ENCODE data around the gene YARS1. TPM values are rescaled to one million over a fixed set of nuclear protein-coding genes. Genes with fewer than 3 reads are reported as not detected.

YARS1 gene
- 65.9 and 134 TPM in 2 replicates for total RNA-seq

GRCh38 chr1:32817159-32817814 is at the start of gene YARS1, which contains the start of gene S100PBP:
YARS1 (minus strand) TSS chr1:32817358; CDS start chr1:32817244, 114 bp downstream.
S100PBP (plus strand) TSS chr1:32817653; CDS start chr1:32826100, 8,447 bp downstream.

Other genes with a start within 250 kb of the YARS1 start
- 29.1 and 35.1 TPM in 2 replicates for gene ZBTB8OS, start 166.8 kb downstream of the YARS1 start, total RNA-seq
- gene RBBP4, start 166.2 kb downstream of the YARS1 start, total RNA-seq: 83.0 and 139 TPM in 2 replicates
- 2.4 and 5.2 TPM in 2 replicates for gene SYNC, start 114.6 kb downstream of the YARS1 start, total RNA-seq
- gene S100PBP, start 295 bp upstream of the YARS1 start, total RNA-seq: 18.0 and 20.1 TPM in 2 replicates
- gene FNDC5, start 53.6 kb upstream of the YARS1 start, total RNA-seq: 0.13 and 0.24 TPM in 2 replicates
- gene HPCA, start 69.1 kb upstream of the YARS1 start, total RNA-seq: not detected in 2 replicates
- gene TMEM54, start 84.0 kb upstream of the YARS1 start, total RNA-seq: 17.2 and 113 TPM in 2 replicates
- gene RNF19B, start 147.5 kb upstream of the YARS1 start, total RNA-seq: 6.5 and 21.2 TPM in 2 replicates
- gene AK2, start 219.5 kb upstream of the YARS1 start, total RNA-seq: 115 and 157 TPM in 2 replicates

Measured in epithelial cell of alveolus of lung (primary cell).